Bronchial epithelial cell (primary cell): ENCODE data around the gene YY1. TPM values are rescaled to one million over a fixed set of nuclear protein-coding genes. Genes with fewer than 3 reads are reported as not detected.
"Not testable (repeated sequence)": the region's sequence is repeated elsewhere in the genome, so short reads cannot be mapped to it uniquely, and the experiment has no call there.

ENCODE experiments used
- DNase-seq: peaks from one replicate; pipeline ENCODE4 v3.0.0-alpha.2; 2010; ENCODE audit warnings: low read depth
- FAIRE-seq: peaks from 2 replicates; lab custom pipeline; 2011; peaks lifted over from hg19 to GRCh38; lab: Jason Lieb, UNC
- H3K27me3 ChIP-seq: 2 replicates; pipeline ENCODE4 v1.5.1; 2011; ENCODE audit warnings: low read length; ENCODE audit not compliant: control insufficient read depth, insufficient read depth
- H3K36me3 ChIP-seq: 2 replicates; pipeline ENCODE4 v1.5.1; 2011; ENCODE audit warnings: low read length; ENCODE audit not compliant: control insufficient read depth, insufficient read depth
- H3K4me3 ChIP-seq: 2 replicates; pipeline ENCODE4 v1.5.1; 2011; ENCODE audit warnings: mild to moderate bottlenecking, low read depth, low read length, control low read depth
- total RNA-seq: library from RNA; depleted of rRNA; stranded (reverse); fragments of >200 nt; gene quantifications from 2 replicates; pipeline ENCODE4 v1.2.1, GENCODE V29; 2014
- TF ChIP-seq, protein P1 (sequence below): IDR thresholded peaks from 2 replicates; pipeline ENCODE4 v1.5.1; 2011; ENCODE audit warnings: mild to moderate bottlenecking, moderate library complexity, low read length, control low read depth, inconsistent platforms; ENCODE audit not compliant: insufficient read depth, severe bottlenecking

Gene YY1
- total RNA-seq, 1 donor from 2014 or later = 50.5 TPM

DNA sequence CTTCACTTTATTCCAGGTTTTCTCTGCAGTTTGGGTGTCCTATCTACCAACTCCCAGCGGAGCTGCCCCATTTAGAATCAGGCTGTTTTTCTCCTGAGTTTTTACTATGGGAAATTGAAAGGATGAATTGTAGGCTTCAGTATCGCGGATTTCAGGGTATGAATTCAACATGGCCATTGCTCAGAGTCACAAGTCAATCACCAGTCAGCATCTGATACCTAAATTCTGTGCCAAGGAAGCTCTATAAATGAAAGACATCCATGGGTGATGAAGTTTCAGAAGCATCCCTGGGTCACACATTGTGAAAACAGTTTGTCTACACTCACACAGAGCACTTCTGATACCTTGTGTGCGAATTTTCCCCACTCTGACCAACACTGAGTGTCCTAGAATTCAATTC lies 35.8 kb upstream of the YY1 start:
- peak; percentile 93 for FAIRE-seq

GRCh38 chr14:100203962-100204834 lies 34.7 kb upstream of the YY1 start:
- Histone ChIP-seq H3K27me3 (no peaks in the 10 kb centered on the region), H3K36me3 (no peaks in the 10 kb centered on the region), H3K4me3 (no peak overlapping the region)
- DNase-seq (peak; percentile 86), FAIRE-seq (no peak)
- TF ChIP-seq, protein P1, sequence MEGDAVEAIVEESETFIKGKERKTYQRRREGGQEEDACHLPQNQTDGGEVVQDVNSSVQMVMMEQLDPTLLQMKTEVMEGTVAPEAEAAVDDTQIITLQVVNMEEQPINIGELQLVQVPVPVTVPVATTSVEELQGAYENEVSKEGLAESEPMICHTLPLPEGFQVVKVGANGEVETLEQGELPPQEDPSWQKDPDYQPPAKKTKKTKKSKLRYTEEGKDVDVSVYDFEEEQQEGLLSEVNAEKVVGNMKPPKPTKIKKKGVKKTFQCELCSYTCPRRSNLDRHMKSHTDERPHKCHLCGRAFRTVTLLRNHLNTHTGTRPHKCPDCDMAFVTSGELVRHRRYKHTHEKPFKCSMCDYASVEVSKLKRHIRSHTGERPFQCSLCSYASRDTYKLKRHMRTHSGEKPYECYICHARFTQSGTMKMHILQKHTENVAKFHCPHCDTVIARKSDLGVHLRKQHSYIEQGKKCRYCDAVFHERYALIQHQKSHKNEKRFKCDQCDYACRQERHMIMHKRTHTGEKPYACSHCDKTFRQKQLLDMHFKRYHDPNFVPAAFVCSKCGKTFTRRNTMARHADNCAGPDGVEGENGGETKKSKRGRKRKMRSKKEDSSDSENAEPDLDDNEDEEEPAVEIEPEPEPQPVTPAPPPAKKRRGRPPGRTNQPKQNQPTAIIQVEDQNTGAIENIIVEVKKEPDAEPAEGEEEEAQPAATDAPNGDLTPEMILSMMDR = no peak

More for the DNA sequence above, 35.8 kb upstream of the YY1 start:
- H3K4me3 ChIP-seq = no peak overlapping the region
- no peak for DNase-seq
- TF ChIP-seq, protein P1 = no peak
- no peaks in the 10 kb centered on the region for H3K27me3 ChIP-seq
- no peaks in the 10 kb centered on the region for H3K36me3 ChIP-seq

GRCh38 chr14:100204835-100205167 lies 34.1 kb upstream of the YY1 start:
- FAIRE-seq, H3K27me3 ChIP-seq, DNase-seq, H3K4me3 ChIP-seq, H3K36me3 ChIP-seq: not testable (repeated sequence)

GRCh38 chr14:100207588-100207987 lies 31.4 kb upstream of the YY1 start:
- not testable (repeated sequence) for H3K36me3 ChIP-seq, H3K27me3 ChIP-seq, FAIRE-seq, DNase-seq, H3K4me3 ChIP-seq

DNA sequence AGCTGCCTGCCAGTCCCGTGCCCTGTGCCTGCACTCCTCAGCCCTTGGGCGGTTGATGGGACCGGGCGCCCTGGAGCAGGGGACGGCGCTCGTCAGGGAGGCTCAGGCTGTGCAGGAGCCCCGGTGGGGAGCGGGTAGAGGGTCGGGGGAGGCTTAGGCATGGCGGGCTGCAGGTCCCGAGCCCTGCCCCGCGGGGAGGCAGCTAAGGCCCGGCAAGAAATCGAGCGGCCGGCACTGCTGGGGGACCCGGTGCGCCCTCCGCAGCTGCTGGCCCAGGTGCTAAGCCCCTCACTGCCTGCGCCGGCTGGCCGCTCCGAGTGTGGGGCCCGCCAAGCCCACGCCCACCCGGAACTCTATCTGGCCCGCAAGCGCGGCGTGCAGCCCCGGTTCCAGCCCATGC lies 30.8 kb upstream of the YY1 start:
- not testable (repeated sequence) for H3K4me3 ChIP-seq, DNase-seq, H3K36me3 ChIP-seq, FAIRE-seq, H3K27me3 ChIP-seq

DNA sequence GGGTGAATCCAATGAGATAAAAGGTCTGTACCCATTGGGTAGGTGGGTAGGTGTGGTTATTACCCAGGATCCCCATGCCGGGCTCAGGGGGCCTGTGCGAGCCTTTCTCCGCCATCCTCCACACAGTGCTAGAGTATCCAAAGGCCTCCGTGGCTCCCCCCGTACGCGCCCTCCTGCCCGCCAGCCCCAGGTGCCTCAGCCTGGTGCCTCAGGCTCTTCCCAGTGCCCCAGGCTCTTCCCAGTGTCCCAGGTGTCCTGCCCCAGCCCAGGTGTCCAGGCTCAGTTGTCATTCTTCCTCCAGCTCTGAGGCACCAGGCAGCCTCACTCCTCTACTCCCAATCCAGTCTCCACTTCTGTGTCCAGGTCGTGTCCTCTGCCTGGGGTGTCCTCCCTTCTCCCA lies 27.6 kb upstream of the YY1 start:
- H3K27me3 ChIP-seq = no peaks in the 10 kb centered on the region
- no peaks in the 10 kb centered on the region for H3K36me3 ChIP-seq
- H3K4me3 ChIP-seq = no peak overlapping the region
- TF ChIP-seq, protein P1 = no peak
- FAIRE-seq = no peak
- no peak for DNase-seq

- FAIRE-seq (no peak), DNase-seq (no peak)
- Histone ChIP-seq H3K27me3 (no peaks in the 10 kb centered on the region), H3K36me3 (no peaks in the 10 kb centered on the region), H3K4me3 (no peak overlapping the region)
- TF ChIP-seq, protein P1 = no peak
Measured at GRCh38 chr14:100211893-100212292, 27.1 kb upstream of the YY1 start.
